SK-N-SH (cell line): ENCODE measurements around the gene SLF2.

Experiments
- CTCF ChIP-seq: fragments of 200-600 bp; sonication (generic); IDR thresholded peaks from 2 replicates; pipeline ENCODE4 v1.6.1; 2017; ENCODE audit warnings: antibody characterized with exemption, mild to moderate bottlenecking, moderate library complexity
- FOXM1 ChIP-seq: IDR thresholded peaks from 2 replicates; pipeline ENCODE4 v1.4.0; 2012; ENCODE audit warnings: low read depth, mild to moderate bottlenecking
- IRF3 ChIP-seq: fragments of 150-350 bp; IDR thresholded peaks from 2 replicates; pipeline ENCODE4 v1.6.1; 2016; ENCODE audit warnings: mild to moderate bottlenecking, low read depth, low read length
- MXI1 ChIP-seq: IDR thresholded peaks from 2 replicates; pipeline ENCODE4 v1.6.1; 2012; ENCODE audit warnings: mild to moderate bottlenecking, low read depth, low read length, improper control_type of control experiment
- REST ChIP-seq: IDR thresholded peaks from 2 replicates; pipeline ENCODE4 v1.6.1; 2012; ENCODE audit warnings: mild to moderate bottlenecking, low read depth, low read length, moderate library complexity

- TF ChIP-seq CTCF (no peak), MXI1 (no peak), FOXM1 (no peak), REST (no peak), IRF3 (no peak)
Measured at GRCh38 chr10:100895896-100896295, 16.9 kb upstream of the SLF2 start.
